ENCODE measurements around the gene DNAJC11.
"Not testable (repeated sequence)": the region's sequence is repeated elsewhere in the genome, so short reads cannot be mapped to it uniquely, and the experiment has no call there.

DNAJC11 gene

DNA sequence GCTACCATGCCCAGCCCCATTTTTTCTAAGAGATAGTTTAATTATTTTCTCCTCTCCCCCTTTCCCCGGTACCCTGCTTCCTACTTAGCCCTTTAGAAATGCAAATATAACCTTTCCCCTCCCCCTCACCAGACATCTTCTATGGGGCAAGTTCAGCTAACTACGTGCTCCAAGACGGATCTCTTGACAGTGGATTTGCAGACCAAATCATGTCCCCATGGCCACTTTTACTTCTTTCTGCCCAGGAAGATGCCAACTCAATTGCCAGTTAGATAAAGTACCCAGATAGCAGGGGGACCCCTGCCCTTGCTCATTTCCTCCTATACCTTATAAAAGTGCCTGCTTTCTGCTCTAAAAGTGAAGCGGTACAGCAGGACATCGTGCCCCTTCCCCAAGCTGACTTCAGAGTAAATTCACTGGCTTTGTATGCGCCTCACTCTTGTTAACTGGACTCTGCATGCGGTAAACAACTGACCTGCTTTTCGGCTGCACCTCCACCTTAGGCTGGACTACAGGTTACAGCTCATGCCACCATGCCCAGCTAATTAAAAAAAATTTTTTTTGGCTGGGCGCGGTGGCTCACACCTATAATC lies 7.4 kb downstream of the DNAJC11 start:
- no peak for DNase-seq

DNA sequence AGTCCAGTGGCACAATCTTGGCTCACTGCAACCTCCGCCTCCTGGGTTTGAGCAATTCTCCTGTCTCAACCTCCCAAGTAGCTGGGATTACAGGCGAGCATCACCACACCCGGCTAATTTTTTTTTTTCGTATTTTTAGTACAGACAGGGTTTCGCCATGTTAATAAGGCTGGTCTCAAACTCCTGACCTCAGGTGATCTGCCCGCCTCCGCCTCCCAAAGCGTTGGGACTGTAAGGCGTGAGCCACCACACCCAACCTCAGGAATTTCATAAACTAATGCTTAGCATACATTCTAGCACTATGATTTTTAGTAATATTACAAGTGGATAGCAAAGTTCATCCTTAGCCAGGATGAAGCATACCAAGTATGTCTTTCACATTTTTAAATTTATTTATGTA lies 8.7 kb downstream of the DNAJC11 start:
- no peak for DNase-seq

- DNase-seq, result no peak
Measured at GRCh38 chr1:6691507-6691906, 10.1 kb downstream of the DNAJC11 start.

- DNase-seq, result no peak
Measured at GRCh38 chr1:6690186-6690585, 11.4 kb downstream of the DNAJC11 start.

- DNase-seq, result no peak
Measured at GRCh38 chr1:6688757-6689156, 12.9 kb downstream of the DNAJC11 start.

DNA sequence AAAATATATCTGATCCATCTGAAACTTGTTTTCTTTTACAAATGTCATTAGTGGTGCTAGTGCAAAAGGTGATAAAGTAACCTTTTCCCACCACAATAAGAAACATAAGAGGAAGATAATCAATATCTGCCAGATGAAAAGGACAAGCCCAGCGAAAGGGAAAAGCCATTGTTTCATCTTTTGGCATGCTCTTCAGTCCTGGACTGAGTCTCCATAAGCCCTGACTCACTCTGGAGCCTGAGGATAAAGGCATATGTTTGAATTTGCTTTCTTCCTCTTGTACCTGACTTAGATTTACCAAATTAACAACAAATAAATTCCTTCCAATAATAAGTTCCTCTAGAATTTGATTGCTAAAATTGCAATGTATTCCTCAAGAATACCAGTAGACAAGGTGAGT lies 13.6 kb downstream of the DNAJC11 start:
- DNase-seq, result no peak

DNA sequence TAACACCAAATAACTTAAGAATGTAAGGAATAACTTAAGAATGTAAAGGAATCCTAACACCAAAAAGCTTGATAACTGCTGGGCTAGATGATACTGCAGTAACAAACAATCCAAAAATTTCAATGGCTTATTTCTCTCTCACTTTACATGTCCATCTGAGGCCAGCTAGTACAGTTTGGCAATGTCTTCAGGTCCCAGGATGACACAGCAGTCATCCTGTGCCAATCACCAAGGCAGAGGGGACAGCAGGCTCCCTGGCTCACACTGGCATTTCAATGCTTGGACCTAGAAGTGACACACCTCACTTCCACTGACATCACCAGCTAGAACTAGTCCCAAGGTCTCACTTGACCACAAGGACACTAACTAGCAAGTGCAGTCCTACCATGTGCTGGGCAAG lies 15.3 kb downstream of the DNAJC11 start:
- no peak for DNase-seq

GRCh38 chr1:6685381-6685780 lies 16.2 kb downstream of the DNAJC11 start:
- no peak for DNase-seq

- DNase-seq, result no peak
Measured at GRCh38 chr1:6683434-6683833, 18.2 kb downstream of the DNAJC11 start.

- no peak for DNase-seq
Measured at GRCh38 chr1:6675941-6676340, 25.7 kb downstream of the DNAJC11 start.

GRCh38 chr1:6674771-6675170 lies 26.8 kb downstream of the DNAJC11 start:
- no peak for DNase-seq

GRCh38 chr1:6673816-6674398 lies 27.7 kb downstream of the DNAJC11 start:
- no peak for DNase-seq

DNA sequence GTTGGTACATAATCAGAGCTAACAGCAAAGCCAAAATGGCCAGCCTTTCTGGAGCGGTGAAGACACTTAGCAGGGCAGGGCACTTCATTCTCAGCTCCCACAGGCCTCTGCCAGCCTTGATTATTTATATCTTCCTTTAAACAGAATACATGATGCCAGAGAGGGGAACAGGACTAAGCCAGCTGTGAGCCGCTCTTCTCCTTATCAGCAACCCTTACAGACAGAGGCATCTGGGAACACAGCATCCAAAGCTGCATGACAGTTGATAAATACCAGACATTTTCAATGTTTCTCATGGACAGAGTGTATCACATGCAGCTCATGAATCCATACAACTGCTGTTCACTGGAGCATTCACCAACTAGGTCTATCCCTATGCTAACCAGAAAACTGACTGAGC lies 29.1 kb downstream of the DNAJC11 start:
- DNase-seq, result no peak

- DNase-seq, result no peak
Measured at GRCh38 chr1:6668503-6668902, 33.1 kb downstream of the DNAJC11 start.

- DNase-seq, result no peak
Measured at GRCh38 chr1:6667139-6667538, 34.5 kb downstream of the DNAJC11 start.

GRCh38 chr1:6666696-6667095 lies 34.9 kb downstream of the DNAJC11 start:
- no peak for DNase-seq

DNA sequence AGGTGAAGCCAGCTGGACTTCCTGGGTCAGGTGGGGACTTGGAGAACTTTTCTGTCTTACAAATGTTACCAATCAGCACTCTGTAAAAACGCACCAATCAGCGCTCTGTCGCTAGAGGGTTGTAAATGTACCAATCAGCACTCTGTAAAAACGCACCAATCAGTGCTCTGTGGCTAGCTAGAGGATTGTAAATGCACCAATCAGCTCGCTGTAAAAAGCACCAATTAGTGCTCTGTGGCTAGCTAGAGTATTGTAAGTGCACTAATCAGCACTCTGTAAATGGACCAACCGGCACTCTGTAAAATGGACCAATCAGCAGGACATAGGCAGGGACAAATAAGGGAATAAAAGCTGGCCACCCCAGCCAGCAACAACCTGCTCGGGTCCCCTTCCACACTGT lies 39.1 kb downstream of the DNAJC11 start:
- not testable (repeated sequence) for DNase-seq

DNA sequence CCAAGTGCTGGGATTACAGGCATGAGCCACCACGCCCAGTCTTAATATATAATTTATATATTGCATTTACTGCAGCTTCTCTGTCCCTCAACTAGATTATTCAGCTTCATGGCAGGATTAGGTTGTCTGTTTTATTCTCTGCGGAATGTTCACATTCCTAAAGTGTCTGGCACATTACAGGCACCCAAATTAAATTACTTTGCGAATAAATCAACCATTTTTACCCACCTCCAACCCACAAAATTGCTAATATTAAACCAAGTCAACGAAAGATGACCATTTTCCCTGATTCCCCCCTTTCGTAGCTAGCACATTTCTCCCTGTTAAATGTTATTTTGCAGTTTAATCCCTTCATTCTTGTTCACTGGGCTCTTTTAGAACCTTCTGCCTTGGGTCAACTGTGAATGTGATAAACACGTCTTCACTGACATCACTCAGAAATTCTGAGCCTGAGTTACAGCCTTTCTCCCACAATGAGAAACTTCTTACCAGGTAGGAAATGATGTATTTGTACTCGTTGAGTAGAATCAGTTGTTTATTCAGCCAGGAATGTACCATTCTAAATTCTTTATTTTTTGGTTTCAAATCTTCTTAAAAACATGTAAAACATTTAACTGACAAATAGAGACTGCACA lies 41.1 kb downstream of the DNAJC11 start:
- no peak for DNase-seq

DNA sequence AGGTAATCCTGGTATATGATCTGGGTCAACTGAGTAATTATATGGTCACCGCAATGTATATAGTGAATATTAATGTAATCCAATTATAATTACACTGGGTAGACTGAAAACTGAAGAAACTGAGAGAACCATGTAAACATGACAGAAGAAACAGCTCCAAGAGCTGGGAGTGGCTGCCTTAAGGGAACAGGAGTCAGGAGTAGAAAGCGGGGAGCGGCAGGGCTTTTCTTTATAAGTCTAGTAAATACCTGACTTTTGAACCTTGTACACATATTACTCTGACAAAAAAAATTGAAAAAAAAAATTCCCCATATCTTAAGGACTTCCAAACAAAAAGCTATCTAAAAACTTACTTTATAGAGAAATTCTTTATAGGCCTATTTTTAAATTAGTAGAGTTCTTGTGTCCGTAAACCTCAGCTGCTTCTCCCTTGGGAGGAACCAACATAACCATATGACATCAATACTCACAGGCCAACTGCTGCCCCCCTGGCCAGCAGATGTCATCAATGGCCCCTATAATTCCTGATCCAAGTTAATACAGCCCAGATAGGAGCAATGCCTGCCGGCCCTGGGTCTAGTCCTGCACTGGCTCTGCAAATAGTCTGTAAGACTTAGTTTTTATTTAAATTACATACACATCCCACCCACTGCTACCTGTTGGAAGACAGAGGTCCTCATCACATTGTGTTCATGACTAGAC lies 43.1 kb downstream of the DNAJC11 start:
- no peak for DNase-seq

GRCh38 chr1:6657138-6657537 lies 44.5 kb downstream of the DNAJC11 start:
- DNase-seq, result no peak

- no peak for DNase-seq
Measured at GRCh38 chr1:6653436-6654290, 48.0 kb downstream of the DNAJC11 start.

- DNase-seq, result no peak
Measured at GRCh38 chr1:6652986-6653385, 48.6 kb downstream of the DNAJC11 start.

DNA sequence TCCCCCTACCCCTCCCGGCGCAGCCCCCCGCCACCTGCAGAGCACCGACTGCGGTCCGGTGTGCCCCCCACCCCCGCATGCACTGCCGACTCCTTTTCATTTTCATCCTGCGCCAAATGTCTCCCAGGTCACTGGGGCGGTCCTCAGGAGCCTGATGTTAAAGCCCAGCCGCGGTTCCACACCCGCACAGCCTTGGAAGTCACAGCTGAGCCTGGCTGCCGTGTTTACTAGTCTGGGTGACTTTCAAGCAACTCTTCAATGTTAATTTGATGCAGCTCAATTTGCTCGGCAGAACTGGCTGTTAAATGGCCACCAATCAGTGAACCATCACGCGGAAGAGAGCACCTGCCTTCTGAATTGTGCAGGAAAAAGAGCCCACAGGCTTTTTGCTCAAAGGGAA lies 49.7 kb downstream of the DNAJC11 start:
- DNase-seq, result no peak
